ENCODE results near the gene COL4A2.

COL4A2 gene

GRCh38 chr13:110554227-110554836 is 247.2 kb downstream of the COL4A2 start:
- TF ChIP-seq ZNF274 (IDR thresholded peaks at IDR 0.05; ENCODE audit: low read depth, low read length), result no peak
- no peak overlapping the region for H3K4me3 ChIP-seq (ENCODE audit: low read length)

DNA sequence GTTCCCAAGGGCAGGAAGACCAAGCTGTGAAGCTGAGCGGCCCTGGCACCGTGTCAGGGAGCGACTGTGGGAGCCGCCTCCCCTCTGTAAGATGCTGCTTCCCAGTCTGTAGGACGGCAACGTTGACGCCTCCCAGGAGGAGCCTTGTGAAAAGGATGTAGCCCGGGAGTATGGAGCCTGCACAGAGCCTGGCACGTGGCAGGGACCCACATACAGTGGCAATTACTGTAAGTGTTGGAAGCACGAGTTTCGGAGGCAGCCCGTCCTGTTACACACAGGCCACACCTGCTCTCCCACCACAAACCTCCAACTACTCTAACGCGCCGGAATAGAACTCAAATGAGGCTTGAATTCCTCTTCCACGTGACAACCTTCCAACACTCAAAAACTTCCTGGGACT is 247.9 kb downstream of the COL4A2 start:
- no peak for TF ChIP-seq ZNF274 (IDR thresholded peaks at IDR 0.05; ENCODE audit: low read depth, low read length)
- H3K4me3 ChIP-seq (ENCODE audit: low read length), result no peak overlapping the region

DNA sequence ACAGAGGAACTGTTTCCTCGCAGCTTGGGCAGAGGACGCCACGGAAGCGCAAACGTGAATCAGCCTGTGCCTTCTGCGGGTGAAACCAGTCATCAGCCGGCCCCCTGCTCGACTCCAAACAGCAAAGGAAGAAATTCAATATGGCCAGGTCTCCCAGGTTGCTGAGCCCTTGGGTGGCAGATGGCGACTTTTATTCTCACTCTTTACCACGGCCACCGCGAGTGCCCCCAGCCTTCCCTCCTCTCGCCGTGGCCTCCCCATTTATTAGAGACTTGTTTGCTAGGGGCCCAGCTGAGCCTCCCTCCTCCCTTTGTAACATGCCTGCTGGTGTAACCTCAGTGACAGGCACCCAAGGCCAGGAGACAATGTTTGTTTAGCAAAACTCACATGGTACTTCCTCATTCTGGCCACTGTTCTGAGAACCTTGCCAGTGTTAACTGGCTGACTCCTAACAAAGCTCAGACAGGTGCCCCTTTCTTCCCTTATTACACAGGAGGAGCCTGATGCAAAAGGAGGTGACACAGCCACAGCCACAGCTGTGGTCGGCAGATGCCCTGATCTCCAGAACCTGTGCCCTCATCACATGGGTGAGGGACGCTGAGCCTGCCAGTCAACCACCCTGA is 248.6 kb downstream of the COL4A2 start:
- no peak overlapping the region for H3K4me3 ChIP-seq (ENCODE audit: low read length)
- TF ChIP-seq ZNF274 (IDR thresholded peaks at IDR 0.05; ENCODE audit: low read depth, low read length), result no peak

DNA sequence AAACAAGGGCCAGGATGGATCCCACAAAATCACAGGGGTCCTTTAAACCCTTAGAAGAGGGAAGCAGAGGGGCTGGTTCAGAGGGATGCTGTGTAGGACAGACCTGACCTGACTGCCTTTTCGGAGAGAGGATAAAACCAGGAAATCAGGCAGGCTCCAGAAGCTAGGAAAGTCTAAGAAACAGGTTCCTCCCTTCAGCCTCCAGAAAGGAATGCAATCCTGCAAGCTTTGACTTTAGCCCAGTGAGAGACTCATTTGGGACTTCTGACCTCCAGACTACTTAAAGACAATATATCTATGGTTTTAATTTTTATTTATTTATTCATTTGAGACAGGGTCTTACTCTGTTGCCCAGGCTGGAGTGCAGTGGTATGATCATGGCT is 249.1 kb downstream of the COL4A2 start:
- H3K4me3 ChIP-seq (ENCODE audit: low read length), result no peak overlapping the region
- TF ChIP-seq ZNF274 (IDR thresholded peaks at IDR 0.05; ENCODE audit: low read depth, low read length), result no peak

- no peak for TF ChIP-seq ZNF274 (IDR thresholded peaks at IDR 0.05; ENCODE audit: low read depth, low read length)
- no peak overlapping the region for H3K4me3 ChIP-seq (ENCODE audit: low read length)
Observed at GRCh38 chr13:110557082-110557481, 250.0 kb downstream of the COL4A2 start.

DNA sequence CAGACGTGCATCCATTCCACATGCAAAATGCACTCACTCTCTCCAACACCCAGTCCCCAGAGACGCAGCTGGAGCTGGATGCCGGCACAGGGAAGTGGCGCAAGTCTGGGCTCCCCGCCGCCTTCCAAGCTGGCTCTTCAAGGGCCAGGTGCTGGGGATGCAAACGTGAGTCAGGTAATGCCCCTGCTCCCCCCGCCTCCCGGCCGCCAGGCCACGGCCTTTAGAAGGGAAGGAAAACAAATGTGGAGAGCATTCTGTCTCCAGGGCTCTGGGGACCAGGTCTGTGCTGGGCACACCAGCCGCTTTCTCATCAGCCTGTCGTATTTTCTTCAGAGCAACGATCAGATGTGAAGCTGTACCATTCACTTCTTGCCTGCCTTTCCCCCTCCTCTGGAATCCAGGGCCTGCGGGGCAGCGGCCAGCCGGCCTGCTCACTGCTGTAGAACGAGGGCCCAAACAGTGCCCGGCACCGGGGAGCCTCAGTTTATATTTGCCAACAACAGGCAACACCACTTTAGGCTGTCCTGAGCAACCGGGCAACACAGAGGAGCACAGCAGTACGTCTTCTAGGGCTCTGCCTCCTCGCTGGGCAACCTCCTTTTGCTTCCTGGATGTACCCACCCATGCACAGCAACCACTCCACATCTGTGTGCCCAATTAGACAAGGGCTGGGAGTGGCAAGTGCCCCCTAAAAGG is 250.7 kb downstream of the COL4A2 start:
- no peak for TF ChIP-seq ZNF274 (IDR thresholded peaks at IDR 0.05; ENCODE audit: low read depth, low read length)
- H3K4me3 ChIP-seq (ENCODE audit: low read length), result no peak overlapping the region

GRCh38 chr13:110559429-110559943 is 252.4 kb downstream of the COL4A2 start:
- no peak overlapping the region for H3K4me3 ChIP-seq (ENCODE audit: low read length)
- TF ChIP-seq ZNF274 (IDR thresholded peaks at IDR 0.05; ENCODE audit: low read depth, low read length), result no peak

DNA sequence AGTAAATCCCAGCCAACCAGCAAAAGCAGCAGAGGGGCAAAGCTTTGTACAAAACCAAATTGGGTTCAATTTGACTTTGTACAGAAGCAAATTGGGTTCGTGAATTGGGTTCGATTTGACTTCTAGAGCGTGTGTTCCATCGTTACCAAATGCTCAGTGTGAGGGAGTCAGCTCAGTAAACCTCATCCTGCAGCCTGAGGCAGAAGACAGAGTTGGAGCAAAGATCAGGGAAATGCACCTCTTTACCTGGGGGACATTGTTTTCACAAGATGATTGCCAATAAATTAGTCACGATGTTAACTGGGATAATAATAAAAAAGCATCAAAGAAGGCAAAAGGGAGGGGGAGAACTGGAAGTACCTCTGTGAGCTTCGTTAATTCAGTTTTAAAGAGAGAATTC is 252.9 kb downstream of the COL4A2 start:
- no peak for TF ChIP-seq ZNF274 (IDR thresholded peaks at IDR 0.05; ENCODE audit: low read depth, low read length)
- no peak overlapping the region for H3K4me3 ChIP-seq (ENCODE audit: low read length)

- H3K4me3 ChIP-seq (ENCODE audit: low read length), result peak overlapping the region; percentile 63; the same call in 1 of the 2 replicates
- TF ChIP-seq ZNF274 (IDR thresholded peaks at IDR 0.05; ENCODE audit: low read depth, low read length), result no peak
Observed at GRCh38 chr13:110560601-110561343, 253.7 kb downstream of the COL4A2 start.

- no peak for TF ChIP-seq ZNF274 (IDR thresholded peaks at IDR 0.05; ENCODE audit: low read depth, low read length)
- peak within 1 kb of the TSS; percentile 71; the same call in 1 of the 2 replicates for H3K4me3 ChIP-seq (ENCODE audit: low read length)
Observed at GRCh38 chr13:110561344-110562035, 254.4 kb downstream of the COL4A2 start, which contains the start of gene RAB20. Gene RAB20 (minus strand): TSS chr13:110561722. CDS start chr13:110561519, 203 bp downstream.

DNA sequence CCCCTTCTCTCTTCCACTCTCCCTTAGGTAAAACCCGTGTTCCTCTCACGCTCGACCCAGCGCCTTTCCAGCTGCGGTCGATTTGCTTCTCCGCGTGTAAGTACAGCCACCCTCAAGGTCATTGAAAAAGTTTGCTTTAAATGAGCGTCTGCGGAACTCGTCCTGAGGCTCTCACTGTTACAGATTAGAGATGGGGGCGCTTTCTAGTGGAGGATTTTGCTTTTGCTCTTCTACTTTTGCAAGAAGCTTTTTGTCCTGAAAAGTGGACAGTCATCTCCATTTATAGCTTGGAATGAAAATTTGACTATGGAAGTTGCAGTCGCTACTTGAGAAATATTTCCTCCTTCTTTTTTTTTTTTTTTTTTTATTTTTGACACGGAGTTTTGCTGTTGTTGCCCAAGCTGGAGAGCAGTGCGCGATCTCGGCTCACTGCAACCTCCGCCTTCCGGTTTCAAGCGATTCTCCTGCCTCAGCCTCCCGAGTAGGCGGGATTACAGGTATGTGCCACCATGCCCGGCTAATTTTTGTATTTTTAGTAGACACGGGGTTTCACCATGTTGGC is 255.0 kb downstream of the COL4A2 start:
- peak overlapping the region; percentile 71; the same call in 1 of the 2 replicates for H3K4me3 ChIP-seq (ENCODE audit: low read length)
- TF ChIP-seq ZNF274 (IDR thresholded peaks at IDR 0.05; ENCODE audit: low read depth, low read length), result no peak
